ENCODE measurements around the gene AURKA.
"Not testable (repeated sequence)": the region's sequence is repeated elsewhere in the genome, so short reads cannot be mapped to it uniquely, and the experiment has no call there.

The AURKA gene

DNA sequence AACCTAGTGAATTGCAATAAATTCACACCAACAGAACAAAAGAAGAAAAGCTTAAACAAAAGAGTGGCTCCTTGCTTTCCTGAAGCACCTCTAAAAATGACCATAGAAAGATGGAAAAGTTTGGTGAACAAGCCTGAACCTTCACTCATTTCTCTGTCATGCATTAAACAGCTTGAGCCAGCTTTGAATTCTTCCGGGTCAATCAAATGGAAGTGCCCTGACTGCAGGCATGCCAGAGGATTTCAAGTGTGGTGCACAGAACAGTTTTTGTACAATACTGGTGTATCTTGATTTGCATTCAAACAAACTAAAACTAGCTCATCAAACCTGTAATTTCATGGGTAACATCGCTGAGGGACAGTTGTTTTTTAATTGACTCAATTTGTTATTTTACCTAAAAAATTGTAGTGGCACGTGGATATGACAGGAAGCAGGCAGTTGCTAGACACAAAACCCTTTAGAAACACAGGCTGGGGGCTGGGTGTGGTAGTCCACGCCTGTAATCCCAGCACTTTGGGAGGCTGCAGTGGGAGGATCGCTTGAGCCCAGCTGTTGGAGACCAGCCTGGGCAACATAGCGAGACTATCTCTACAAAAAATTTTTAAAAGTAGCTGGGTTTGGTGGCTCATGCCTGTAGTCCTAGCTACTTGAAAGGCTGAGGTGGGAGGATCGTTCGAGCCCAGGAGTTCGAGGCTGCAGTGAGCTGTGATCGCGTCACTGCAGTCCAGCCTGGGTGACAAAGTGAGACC lies 29.1 kb upstream of the AURKA start:
- DNase-seq, result no peak

DNA sequence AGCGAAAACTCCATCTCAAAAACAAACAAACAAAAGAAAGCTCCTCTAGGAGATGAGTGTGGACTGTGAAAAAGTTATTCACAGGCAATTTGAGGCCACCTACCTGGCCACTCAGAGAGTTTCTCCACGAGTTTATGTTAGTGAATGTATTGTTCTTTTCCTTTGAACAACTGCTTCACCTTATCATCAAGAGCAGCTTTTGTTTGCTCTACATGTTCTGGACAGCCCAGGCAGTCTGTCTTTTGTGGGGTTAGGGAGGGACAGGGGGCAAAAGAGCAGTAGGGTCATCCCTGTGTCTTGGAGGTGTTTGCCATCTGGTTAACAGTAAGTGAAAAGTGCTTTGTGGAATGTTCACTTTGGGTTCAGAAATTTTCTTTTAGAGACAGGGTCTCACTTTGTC lies 28.0 kb upstream of the AURKA start:
- no peak for DNase-seq

DNA sequence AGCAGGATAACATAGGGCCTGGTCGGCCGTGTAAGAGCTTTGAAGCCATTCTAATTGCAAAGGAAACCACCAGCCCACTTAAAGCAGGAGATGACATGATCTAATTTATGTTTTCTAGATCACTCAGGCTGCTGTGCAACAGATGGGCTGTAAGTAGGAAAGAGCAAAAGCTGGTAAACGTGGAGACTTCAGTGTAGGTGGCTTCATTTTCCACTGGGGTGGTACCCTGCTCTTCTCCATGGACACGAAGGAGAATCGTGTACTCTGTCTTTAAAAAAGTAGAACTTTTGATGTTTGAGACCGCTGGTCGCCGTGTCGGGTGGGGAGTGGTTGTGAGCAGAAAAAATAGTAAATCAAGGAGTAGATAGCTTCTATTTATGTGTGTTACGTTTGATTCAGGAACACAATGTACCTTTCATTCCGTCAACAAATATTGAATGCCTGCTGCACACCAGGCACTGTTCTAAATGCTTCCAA lies 26.4 kb upstream of the AURKA start:
- DNase-seq, result no peak

DNA sequence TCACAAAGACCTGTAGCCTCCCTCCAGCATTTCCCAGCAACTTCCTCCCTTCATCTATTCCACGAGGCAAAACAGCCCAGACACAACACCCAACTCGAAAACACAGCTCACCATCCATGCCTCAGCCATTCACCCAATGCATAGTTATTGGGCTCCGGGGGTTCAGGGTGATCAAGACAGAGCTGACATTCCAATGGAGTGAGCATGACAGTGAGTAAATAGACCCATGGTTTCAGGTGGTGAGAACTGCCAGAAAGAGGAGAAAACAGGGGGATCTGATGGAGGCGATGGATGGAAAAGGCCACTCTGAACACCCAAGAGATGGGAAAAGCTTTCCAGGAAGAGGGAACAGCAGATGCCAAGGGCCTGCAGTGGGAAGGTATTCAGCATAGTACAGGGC lies 25.9 kb upstream of the AURKA start:
- no peak for DNase-seq

DNA sequence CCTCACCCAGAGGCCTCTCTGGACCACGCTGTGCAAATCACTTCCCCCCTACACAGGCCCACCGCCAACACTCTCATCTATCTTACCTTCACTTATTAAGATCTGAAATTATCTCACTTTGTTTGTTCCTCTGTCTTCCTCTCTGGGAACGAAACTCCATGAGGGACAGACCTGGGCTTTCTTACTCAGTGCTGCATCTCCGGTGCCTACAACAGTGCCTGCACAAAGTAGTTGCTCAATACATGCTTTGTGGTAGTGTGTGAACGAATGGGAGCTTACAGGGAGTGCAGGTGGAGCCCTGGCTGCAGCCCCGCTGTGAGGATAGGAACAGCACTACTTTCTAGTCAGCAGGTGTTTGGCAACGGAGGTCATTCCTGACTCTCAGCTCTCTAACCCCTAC lies 25.4 kb upstream of the AURKA start:
- no peak for DNase-seq

DNA sequence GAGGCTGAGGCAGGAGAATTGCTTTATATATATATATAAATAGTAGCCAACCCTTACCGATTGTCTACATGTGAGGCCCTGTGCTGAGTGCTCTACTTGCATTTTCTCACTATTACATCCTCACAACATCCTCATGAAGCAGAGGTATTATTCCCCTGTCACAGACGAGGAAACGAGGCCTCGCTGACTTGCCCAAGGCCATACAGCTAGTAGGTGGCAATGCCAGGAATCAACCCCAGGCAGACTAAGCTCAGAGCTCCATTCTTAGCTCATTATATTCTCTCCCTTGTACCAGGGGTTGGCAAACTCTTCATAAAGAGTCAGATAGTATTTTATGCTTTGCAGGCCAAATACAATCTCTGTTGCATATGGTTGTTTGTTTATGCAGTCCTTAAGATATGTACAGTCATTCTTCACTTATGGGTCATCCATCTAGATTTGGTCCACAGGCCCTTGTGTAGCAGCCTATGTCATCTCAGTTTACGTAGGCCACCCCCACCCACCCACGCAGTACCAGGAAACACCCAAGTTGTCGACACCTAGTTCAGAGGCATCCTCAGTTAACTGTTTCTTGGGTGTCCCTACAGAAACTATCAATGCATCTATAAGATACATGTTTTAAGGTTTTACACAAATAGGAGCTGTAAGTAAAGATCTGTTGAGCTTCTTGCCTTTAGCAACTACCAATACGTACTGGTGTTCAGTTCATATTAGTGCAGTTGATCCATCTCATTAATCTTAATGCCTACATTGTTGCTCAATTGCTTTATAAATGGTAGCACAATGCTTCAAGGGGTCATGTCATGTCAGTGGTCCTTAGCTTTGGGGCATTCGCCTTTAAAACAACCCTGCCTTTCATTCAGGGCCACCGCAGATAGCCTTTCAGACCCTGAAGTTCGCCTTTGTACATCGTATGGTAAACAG lies 23.1 kb upstream of the AURKA start:
- no peak for DNase-seq

DNA sequence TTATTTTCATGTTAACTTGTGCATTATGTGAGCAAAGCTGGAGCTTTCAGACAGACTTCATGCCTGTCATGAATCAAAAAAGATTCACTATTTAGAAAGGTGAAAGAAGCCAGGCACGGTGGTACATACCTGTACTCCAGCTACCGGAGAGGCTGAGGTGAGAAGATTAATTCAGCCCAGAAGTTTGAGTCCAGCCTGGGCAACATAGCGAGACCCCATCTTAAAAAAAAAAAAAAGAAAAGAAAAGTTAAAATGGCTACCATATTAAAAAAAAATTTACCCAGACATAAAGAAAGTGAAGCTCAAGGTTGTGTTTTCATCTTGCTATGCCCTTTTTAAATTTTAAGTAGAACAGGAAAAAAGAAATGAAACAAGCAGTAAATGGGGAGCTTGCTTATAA lies 20.9 kb upstream of the AURKA start:
- DNase-seq, result no peak

DNA sequence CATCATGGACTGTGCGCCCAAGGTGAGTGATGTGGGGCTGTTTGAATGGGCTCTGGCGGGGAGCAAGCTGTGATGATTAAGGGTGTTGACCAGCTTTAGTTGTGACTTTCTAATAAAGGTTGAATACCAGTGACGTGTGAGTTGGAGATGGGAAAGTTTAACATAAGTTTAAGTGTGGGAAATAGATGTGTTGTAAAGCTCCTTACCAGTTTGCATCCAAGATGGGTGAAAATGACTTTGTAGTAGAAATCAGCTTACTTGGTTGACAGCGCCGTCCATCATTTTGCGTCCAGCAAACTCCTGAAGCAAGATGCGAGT lies 20.4 kb upstream of the AURKA start:
- no peak for DNase-seq

DNA sequence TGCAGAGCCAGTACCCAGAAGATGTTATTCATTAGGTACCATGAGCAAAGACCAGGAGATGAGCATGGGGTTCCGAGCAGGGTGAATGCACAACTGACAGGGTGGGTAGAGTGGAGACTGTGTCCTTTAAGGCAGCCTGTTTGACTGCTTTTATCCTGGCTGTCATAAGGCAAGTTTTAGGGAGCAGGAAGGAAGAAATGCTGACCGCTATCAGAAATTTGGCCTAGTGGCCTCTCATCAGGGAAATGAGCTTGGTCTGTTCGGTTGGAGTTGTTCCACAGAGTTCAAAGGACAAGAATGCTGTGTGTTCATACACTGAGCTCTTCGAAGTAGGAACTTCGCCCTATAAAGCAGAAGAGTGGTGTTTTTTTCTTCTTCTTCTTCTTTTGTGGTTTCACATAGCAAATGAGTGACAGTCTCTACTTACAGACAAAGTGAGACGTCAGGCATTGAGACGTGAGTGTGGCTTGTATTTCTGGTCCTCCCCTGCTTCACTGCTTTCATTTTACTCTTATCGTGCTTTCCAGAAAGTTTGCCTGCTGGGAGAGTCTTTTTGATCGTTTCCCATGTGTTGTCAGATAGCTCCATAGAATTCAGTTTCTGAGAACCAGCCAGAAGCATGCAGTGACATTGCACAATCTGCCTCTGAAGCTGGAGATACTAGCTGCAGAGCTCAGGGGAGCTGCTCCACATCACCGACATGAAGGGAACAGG lies 19.9 kb upstream of the AURKA start, which contains the start of gene CASS4:
Gene CASS4, plus strand, starts transcription at position 502 of the 714 bp plus-strand sequence. Its CDS starts 199 bp downstream, at position 701.
- no peak for DNase-seq

DNA sequence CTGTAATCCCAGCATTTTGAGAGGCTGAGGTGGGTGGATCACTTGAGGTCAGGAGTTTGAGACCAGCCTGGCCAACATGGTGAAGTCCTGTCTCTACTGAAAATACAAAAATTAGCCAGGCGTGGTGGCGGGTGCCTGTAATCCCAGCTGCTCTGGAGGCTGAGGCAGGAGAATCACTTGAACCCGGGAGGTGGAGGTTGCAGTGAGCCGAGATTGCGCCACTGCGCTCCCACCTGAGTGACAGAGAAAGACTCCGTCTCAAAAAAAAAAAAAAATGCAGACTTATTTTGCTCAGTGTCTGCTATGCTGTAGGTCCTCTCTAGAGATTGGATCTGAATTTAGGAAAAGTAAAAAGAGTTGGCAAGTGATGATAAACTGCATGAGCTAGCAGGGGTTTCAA lies 19.3 kb upstream of the AURKA start:
- DNase-seq, result not testable (repeated sequence)

DNA sequence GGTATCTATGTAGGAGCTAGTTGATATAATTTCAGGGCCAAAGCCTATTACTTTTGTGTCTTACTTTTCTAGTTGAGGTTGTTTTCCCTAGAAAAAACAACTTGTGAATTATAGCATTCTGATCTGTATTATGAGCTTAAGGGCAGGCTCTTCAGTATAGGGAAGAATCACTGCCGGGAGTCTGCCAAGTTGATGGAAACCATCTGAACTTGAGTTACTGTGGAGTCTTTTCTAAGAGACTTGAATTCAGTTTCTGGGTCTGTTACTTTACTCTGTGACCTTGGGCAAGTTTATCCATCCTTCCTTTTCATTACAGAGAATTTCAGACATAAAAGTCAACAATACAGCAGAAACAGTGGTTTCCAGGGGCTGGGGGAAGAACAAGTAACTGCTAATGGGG lies 17.9 kb upstream of the AURKA start:
- no peak for DNase-seq

DNA sequence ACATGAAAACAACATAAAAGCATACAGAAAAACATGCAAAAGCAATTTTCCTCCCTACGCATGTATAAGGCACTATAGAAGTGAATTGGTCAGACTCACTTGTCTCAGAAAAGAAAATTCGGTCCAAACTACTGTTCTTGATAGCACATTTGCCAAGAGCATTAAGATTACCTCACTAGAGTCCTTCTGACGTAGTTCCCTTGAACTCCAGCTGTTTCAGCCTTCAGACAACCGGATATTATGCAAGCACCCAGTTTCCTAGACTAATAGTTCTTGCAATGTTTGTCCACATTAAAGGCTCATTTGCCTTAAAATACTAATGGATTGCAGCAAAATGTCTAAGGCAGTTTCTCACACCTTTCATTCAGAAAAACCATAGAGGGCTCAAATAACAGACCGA lies 17.5 kb upstream of the AURKA start:
- no peak for DNase-seq

DNA sequence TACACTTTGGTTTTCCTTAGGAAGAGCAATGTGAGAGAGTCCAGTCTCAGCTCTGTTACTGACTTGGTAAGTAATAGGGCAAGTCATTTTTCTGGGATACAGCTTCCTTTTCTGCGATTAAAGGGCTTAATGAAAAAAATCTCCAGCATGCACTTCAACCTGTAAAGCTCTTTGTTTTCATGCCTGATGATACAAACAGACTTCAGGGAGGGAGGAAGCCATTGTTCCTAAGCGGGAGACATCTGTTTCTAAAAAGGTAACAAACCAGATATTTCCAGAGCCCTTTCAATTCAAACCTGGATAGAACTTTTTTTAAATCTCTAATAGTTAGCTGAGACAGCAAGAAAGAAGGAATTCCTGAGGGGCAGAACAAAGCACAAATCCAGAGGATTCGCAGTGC lies 14.9 kb upstream of the AURKA start:
- DNase-seq, result no peak

DNA sequence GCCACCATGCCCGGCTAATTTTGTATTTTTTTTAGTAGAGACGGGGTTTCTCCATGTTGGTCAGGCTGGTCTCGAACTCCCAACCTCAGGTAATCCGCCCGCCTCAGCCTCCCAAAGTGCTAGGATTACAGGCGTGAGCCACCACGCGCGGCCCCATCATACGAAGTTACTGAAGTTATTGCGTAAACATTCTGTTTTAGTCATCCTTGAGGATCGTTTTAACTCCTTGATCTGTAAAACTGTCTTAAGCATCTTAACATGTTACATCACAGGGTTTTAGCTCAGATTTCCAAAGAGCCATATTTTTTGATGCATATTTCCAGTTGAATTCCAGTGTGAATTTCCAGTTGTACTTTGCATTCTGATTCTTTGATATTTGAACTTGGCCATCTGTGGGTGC lies 13.3 kb upstream of the AURKA start:
- DNase-seq, result not testable (repeated sequence)

DNA sequence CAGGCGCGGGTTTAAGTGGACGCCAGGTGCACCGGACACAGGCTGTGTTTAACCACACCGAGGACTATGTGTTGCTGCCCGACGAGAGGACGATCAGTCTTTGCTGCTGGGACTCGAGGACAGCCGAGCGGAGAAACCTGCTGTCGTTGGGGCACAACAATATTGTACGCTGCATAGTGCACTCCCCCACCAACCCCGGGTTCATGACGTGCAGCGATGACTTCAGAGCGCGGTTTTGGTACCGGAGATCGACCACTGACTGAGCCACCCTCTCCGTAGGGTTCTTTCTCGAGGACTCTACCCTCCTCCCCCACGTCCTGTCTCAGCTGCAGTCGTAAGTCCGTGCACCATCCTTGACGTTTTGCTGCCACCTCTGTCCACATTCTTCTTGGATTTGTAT lies 11.4 kb upstream of the AURKA start:
- no peak for DNase-seq

DNA sequence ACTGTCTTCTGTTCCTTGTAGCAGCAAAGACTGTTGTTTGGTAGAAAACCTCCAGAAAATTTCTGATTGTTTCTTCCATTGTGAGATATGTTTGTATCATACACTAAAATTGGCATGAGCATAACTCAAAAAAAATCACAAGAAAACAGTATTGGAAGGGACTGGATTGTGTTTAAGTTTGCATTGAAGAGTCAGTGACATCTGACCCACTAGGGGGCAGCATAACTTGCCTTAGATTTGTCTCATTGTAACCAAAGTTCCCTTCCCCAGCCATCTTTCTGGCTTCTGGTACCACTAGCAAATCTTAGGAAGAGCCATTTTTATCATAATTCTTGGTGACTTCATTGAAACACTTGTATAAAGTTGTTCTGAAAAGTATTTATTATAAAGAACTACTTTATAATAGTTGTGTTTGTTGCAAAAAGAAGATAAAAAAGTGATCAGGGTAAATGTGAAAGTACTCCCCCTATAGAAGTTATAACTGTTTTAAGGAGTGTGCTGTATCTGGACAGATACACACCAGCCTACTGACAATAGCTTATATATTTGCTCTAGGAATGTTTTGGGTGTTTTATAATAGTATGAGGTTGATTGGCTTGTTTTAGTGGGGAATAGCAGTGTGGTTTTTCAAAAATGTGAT lies 8.1 kb upstream of the AURKA start:
- peak; percentile 5 for DNase-seq

DNA sequence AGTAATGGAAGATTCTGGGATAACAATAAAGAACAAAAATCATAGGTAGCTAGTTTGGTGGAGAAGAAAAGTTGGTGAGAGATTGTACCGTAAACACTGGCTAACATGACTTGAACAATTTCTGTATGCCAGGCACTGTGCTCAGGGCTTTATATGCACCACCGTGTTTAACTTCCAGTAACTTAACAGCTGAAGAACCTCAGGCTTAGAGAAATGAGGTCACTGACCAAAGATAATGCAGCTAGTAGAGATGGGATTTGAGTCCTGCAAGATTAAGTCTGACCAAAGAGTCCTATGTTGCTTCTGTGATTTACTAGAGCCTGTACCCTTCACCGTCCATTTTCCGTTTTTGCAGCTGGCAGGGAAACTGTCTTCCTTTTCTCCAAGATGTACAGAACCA lies 3.2 kb upstream of the AURKA start:
- no peak for DNase-seq

DNA sequence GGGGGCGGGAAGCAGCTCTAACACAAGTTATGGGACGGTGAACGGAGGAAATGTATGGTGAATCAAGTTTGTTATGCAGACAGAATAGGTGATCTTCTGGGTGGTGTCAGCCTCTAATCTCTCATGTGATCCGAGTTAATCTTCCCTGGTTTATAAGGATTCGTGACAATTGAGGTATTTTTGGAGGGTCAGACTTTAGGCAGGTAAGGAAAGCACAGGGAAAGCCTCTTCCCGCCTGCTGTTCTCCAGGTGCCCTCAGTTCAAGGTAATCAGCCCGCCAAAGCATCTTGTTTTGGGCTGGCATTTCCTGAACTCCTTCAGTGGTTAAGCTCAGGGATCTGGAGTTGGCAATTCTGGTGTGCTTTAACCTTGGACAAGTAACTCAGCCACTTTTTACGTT lies 1.6 kb upstream of the AURKA start:
- DNase-seq, result no peak

DNA sequence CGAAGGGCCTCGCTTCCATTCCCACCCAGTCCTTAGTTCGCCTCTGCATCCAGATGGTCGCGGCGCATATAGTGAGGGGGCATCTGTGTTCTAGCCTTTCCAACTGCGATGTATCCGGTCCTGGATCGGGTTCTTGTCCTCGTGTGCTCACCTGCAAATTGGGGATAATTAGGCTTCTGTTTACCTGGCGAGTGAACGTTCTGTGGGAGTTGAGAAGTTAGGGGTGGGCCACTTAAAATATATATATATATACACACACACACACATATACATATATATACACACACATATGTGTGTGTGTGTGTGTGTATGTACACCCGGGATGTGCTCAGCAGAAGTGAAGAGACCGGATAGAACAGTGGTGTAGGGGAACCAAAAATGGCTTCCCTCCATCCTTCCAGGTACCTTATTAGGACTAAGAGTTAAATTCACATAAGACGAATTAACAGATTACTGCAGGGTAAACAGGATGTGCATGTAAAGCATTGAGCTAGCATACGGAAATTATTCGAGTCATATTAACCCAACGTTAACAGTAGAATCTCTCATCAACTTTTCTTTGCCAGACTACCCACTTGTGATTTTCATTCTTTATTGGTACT lies 967 bp upstream of the AURKA start:
- DNase-seq, result no peak

DNA sequence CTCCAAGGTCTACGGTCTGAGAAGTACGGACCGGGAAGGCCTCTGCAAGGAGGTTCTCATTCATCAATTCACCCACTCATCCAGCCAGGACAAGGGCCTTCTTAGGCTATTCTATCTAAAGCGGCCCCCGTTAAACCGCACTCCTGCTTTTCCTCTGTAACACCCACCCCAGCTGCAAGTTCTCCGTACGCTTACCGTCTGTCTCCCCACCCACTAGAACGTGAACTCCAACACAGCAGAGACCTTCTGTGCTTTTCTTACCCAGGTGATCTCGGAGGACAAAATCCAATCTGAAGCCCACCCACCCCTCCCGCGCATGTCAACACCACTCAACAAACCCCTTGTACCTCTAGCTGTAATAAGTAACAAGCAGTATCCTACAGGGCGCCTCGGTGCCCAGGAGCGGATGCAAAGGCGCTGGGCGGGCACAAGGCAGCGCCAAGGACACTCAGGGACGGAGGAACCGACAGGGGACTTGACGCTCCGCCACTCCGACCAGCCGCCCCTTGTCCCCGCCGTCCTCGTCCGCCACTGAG lies 351 bp downstream of the AURKA start:
- no peak for DNase-seq

DNA sequence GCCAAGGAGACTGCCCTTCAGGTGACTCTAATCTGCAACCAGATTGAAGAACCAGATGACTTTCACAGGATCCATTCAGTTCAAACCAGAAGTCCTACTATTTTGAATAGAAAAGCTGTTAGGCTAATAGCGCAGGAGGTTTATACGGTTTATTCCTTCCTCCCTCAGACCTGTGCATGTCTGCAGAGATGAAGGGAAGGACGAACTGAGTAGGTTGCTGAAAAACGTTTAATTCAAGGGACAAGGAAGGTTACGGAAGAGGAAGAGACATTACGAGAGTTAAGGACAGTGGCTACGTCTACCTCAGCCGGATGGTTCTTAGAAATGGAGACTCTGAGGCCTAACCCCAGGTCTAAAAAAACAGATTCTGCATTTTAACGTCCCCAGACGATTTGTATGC lies 978 bp downstream of the AURKA start:
- DNase-seq, result no peak

DNA sequence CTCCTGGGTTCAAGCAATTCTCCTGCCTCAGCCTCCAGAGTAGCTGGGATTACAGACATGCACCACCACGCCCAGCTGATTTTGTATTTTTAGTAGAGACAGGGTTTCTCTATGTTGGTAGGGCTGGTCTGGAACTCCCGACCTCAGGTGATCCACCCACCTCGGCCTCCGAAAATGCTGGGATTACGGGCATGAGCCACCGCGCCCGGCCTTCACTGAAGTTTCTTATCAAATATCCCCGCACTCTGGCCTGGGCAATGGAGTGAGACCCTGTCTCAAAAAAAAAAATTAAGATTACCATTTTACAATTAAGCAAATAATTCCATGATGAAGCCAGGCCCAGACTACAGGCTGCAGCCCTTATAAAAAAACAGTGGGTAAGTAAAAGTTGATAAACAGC lies 1.6 kb downstream of the AURKA start:
- not testable (repeated sequence) for DNase-seq

Data from NCI-H510A (cell line).